Nephron (organoid): ENCODE results near the gene CDC25A.
A peak's percentile ranks its signal among the peaks of the same experiment; 100 is the strongest.

ENCODE experiments used
- H3K27ac Mint-ChIP-seq, 3 experiments: 2 replicates each; pipeline ENCODE4 v1.8.0; 2020; ENCODE audit warnings: mixed read lengths in 3 of 3, mild to moderate bottlenecking in 2 of 3, moderate library complexity in 1 of 3
- H3K27me3 Mint-ChIP-seq: 2 replicates; pipeline ENCODE4 v1.8.0; 2021; ENCODE audit warnings: low read depth, mild to moderate bottlenecking, moderate library complexity, mixed read lengths
- H3K36me3 Mint-ChIP-seq: 2 replicates; pipeline ENCODE4 v1.8.0; 2020; ENCODE audit warnings: low read depth, mixed read lengths
- H3K4me1 Mint-ChIP-seq: 2 replicates; pipeline ENCODE4 v1.8.0; 2020; ENCODE audit warnings: mixed read lengths
- H3K4me3 Mint-ChIP-seq, 3 experiments: 2 replicates each; pipeline ENCODE4 v1.8.0; 2020; ENCODE audit warnings: mild to moderate bottlenecking in 3 of 3, mixed read lengths in 3 of 3, moderate library complexity in 2 of 3
- H3K9me3 Mint-ChIP-seq: 2 replicates; pipeline ENCODE4 v1.8.0; 2020; ENCODE audit warnings: mixed read lengths
- CTCF ChIP-seq, 3 experiments: fragments of 200-600 bp; sonication (generic); IDR thresholded peaks; one replicate each; pipeline ENCODE4 v1.5.0; 2021; ENCODE audit warnings: antibody characterized with exemption in 3 of 3; ENCODE audit not compliant: unreplicated experiment in 3 of 3

CDC25A gene

DNA sequence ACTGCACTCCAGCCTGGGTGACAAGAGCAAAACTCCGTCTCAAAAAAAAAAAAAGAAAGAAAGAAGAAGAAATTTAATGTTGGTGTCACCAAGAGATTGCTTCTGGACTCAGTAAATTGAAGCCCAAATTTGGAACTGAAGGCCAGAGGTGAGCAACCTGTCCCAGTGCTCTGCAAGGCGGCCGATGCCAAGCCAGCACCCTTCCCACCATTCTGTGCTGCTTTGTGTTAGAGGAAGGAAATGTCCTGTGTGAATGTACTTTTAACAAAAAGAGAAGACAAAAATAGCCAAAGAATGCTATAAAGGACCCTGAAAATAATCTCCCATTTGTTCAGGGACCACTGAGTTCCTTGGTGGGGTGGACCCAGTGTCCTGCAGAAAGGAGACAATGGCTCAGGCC is 44.6 kb downstream of the CDC25A start:
- Mint-ChIP-seq H3K36me3 (no peaks in the 10 kb centered on the region), H3K27ac (no peak overlapping the region), H3K27me3 (no peaks in the 10 kb centered on the region), H3K4me1 (peaks cover 5% of the 10 kb centered on the region), H3K4me3 (no peak overlapping the region), H3K9me3 (no peaks in the 10 kb centered on the region)
- TF ChIP-seq CTCF (IDR thresholded peaks at IDR 0.05; ENCODE audit: unreplicated experiment in 3 of 3) = no peak

DNA sequence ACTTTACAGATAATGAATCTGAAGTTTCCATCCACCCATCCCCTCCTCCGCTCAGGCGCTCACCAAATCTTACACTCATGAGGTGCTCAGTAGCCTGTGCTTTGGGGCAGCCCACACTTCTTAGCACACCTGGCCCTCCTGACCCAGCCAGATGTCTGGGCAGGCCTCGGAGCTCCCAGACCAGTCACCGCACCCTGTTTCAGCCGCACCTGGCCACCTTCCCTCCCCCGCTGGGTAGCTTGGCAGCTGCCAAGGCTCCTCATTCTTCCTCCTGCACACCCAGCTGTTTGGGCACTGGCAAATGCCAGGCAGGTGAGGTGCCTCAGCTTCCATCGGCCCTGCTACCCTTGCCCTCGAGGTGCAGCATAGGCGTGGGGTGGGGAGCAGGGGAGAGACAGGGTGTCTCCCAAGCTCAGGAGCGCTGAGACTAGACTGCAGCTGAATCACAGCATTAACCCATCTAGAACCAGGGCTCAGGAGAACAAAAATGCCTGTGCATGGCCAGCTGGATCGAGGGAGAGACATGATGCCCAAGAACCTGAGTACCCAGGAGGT is 45.8 kb downstream of the CDC25A start:
- no peak for TF ChIP-seq CTCF (IDR thresholded peaks at IDR 0.05; ENCODE audit: unreplicated experiment in 3 of 3)
- H3K27ac Mint-ChIP-seq = no peak overlapping the region
- H3K9me3 Mint-ChIP-seq = no peaks in the 10 kb centered on the region
- H3K4me1 Mint-ChIP-seq = peaks cover 5% of the 10 kb centered on the region
- no peaks in the 10 kb centered on the region for H3K36me3 Mint-ChIP-seq
- H3K4me3 Mint-ChIP-seq = no peak overlapping the region
- H3K27me3 Mint-ChIP-seq = peaks cover 4% of the 10 kb centered on the region

- no peak for TF ChIP-seq CTCF (IDR thresholded peaks at IDR 0.05; ENCODE audit: unreplicated experiment in 3 of 3)
- Mint-ChIP-seq H3K4me1 (peaks cover 5% of the 10 kb centered on the region), H3K4me3 (no peak overlapping the region), H3K9me3 (no peaks in the 10 kb centered on the region), H3K36me3 (no peaks in the 10 kb centered on the region), H3K27me3 (peaks cover 4% of the 10 kb centered on the region), H3K27ac (no peak overlapping the region)
These were observed 46.5 kb downstream of the CDC25A start for GRCh38 chr3:48141604-48142137.

DNA sequence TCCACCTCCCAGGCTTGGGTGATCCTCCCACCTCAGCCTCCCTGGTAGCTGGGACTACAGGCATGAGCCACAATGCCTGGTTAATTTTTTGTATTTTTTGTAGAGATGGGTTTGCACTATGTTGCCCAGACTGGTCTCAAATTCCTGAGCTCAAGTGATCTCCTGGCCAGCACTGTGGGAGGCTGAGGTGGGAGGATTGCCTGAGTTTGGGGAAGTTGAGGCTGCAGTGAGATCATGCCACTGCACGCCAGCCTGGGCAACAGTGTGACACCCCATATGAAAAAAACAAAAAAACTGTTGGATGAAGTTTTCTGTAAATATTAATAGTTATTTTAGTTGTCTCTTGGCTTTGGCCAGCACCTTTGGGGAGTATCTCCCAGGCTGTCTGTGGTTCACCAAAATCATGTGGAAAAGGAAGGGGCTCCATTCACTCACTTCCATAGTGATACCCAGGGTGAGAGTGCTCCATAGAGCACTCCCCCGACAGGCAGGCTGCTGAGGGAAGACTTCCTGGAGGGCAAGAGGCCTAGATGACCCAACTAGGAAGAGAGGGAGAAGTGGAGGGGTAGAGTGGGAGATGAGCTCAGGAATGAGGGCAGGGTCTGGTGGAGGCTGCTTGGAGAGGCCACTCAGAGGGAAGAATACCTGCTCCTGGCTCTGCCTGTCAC is 47.1 kb downstream of the CDC25A start:
- Mint-ChIP-seq H3K27me3 (peaks cover 4% of the 10 kb centered on the region), H3K4me1 (peaks cover 5% of the 10 kb centered on the region), H3K36me3 (no peaks in the 10 kb centered on the region), H3K27ac (no peak overlapping the region), H3K9me3 (no peaks in the 10 kb centered on the region), H3K4me3 (no peak overlapping the region)
- TF ChIP-seq CTCF (IDR thresholded peaks at IDR 0.05; ENCODE audit: unreplicated experiment in 3 of 3) = no peak

GRCh38 chr3:48140336-48140757 is 47.9 kb downstream of the CDC25A start:
- Mint-ChIP-seq H3K27me3 (peaks cover 4% of the 10 kb centered on the region), H3K4me3 (no peak overlapping the region), H3K36me3 (no peaks in the 10 kb centered on the region), H3K4me1 (peaks cover 5% of the 10 kb centered on the region), H3K9me3 (no peaks in the 10 kb centered on the region), H3K27ac (peak overlapping the region; percentile 48 to 72 (median 69))
- TF ChIP-seq CTCF (IDR thresholded peaks at IDR 0.05; ENCODE audit: unreplicated experiment in 3 of 3) = no peak
